ENCODE data around the gene EGFR. TPM values are rescaled to one million over a fixed set of nuclear protein-coding genes. Genes with fewer than 3 reads are reported as not detected.

The EGFR gene
- total RNA-seq, 1 experiment from 2014 or later: 28.9 TPM

- Histone ChIP-seq H3K4me3 (no peak overlapping the region), H3K27ac (peak overlapping the region; percentile 80; the same call in 1 of the 2 replicates), H3K36me3 (peaks cover 17% of the 10 kb centered on the region), H3K4me1 (replicated peaks) (peaks cover 40% of the 10 kb centered on the region), H3K9me3 (replicated peaks) (no peaks in the 10 kb centered on the region), H3K27me3 (replicated peaks) (no peaks in the 10 kb centered on the region)
- DNase-seq (ENCODE audit: low read depth in 1 of 2, low spot score in 2 of 2): peak; percentile 23 to 46
Measured at GRCh38 chr7:55191161-55191925, 172.5 kb downstream of the EGFR start.

GRCh38 chr7:55191926-55192692 is 173.3 kb downstream of the EGFR start:
- no peaks in the 10 kb centered on the region for H3K9me3 ChIP-seq (replicated peaks)
- H3K27ac ChIP-seq: peak overlapping the region; percentile 80
- H3K27me3 ChIP-seq (replicated peaks): no peaks in the 10 kb centered on the region
- no peak overlapping the region for H3K4me3 ChIP-seq
- peaks cover 34% of the 10 kb centered on the region for H3K4me1 ChIP-seq (replicated peaks)
- peak in 1 of 2 experiments; percentile 74 for DNase-seq (ENCODE audit: low read depth in 1 of 2, low spot score in 2 of 2)
- peaks cover 17% of the 10 kb centered on the region for H3K36me3 ChIP-seq

GRCh38 chr7:55192723-55193122 is 173.9 kb downstream of the EGFR start:
- H3K27me3 ChIP-seq (replicated peaks): no peaks in the 10 kb centered on the region
- peaks cover 34% of the 10 kb centered on the region for H3K4me1 ChIP-seq (replicated peaks)
- H3K36me3 ChIP-seq: peaks cover 17% of the 10 kb centered on the region
- H3K9me3 ChIP-seq (replicated peaks): no peaks in the 10 kb centered on the region
- peak overlapping the region; percentile 80 for H3K27ac ChIP-seq
- DNase-seq (ENCODE audit: low read depth in 1 of 2, low spot score in 2 of 2): peak; percentile 74 to 90
- no peak overlapping the region for H3K4me3 ChIP-seq

- Histone ChIP-seq H3K4me1 (replicated peaks) (peaks cover 34% of the 10 kb centered on the region), H3K9me3 (replicated peaks) (no peaks in the 10 kb centered on the region), H3K27me3 (replicated peaks) (no peaks in the 10 kb centered on the region), H3K4me3 (no peak overlapping the region), H3K36me3 (peaks cover 18% of the 10 kb centered on the region), H3K27ac (peak overlapping the region; percentile 80)
- DNase-seq (ENCODE audit: low read depth in 1 of 2, low spot score in 2 of 2): peak in 1 of 2 experiments; percentile 51
Measured at GRCh38 chr7:55193245-55193644, 174.4 kb downstream of the EGFR start.

GRCh38 chr7:55194522-55194921 is 175.7 kb downstream of the EGFR start:
- Histone ChIP-seq H3K9me3 (replicated peaks) (no peaks in the 10 kb centered on the region), H3K27ac (no peak overlapping the region), H3K4me1 (replicated peaks) (peaks cover 34% of the 10 kb centered on the region), H3K36me3 (peaks cover 31% of the 10 kb centered on the region), H3K27me3 (replicated peaks) (no peaks in the 10 kb centered on the region), H3K4me3 (no peak overlapping the region)
- DNase-seq (ENCODE audit: low read depth in 1 of 2, low spot score in 2 of 2): peak in 1 of 2 experiments; percentile 25

GRCh38 chr7:55198634-55199392 is 180.0 kb downstream of the EGFR start:
- Histone ChIP-seq H3K36me3 (peaks cover 57% of the 10 kb centered on the region), H3K9me3 (replicated peaks) (no peaks in the 10 kb centered on the region), H3K27ac (no peak overlapping the region), H3K4me1 (replicated peaks) (peaks cover 2% of the 10 kb centered on the region), H3K4me3 (no peak overlapping the region), H3K27me3 (replicated peaks) (no peaks in the 10 kb centered on the region)
- peak in 1 of 2 experiments; percentile 32 for DNase-seq (ENCODE audit: low read depth in 1 of 2, low spot score in 2 of 2)

GRCh38 chr7:55199418-55199817 is 180.6 kb downstream of the EGFR start:
- no peak for DNase-seq (ENCODE audit: low read depth in 1 of 2, low spot score in 2 of 2)
- Histone ChIP-seq H3K36me3 (peaks cover 61% of the 10 kb centered on the region), H3K9me3 (replicated peaks) (0 out of 2 replicates have a peak, but pooled peaks cover 3% of the 10 kb centered on the region), H3K4me1 (replicated peaks) (no peaks in the 10 kb centered on the region), H3K4me3 (no peak overlapping the region), H3K27me3 (replicated peaks) (no peaks in the 10 kb centered on the region), H3K27ac (no peak overlapping the region)

GRCh38 chr7:55200441-55200840 is 181.6 kb downstream of the EGFR start:
- H3K36me3 ChIP-seq: peaks cover 67% of the 10 kb centered on the region
- peak in 1 of 2 experiments; percentile 21 for DNase-seq (ENCODE audit: low read depth in 1 of 2, low spot score in 2 of 2)
- 0 out of 2 replicates have a peak, but pooled peaks cover 4% of the 10 kb centered on the region for H3K9me3 ChIP-seq (replicated peaks)
- no peaks in the 10 kb centered on the region for H3K27me3 ChIP-seq (replicated peaks)
- H3K4me3 ChIP-seq: no peak overlapping the region
- no peaks in the 10 kb centered on the region for H3K4me1 ChIP-seq (replicated peaks)
- H3K27ac ChIP-seq: no peak overlapping the region

GRCh38 chr7:55202150-55202913 is 183.5 kb downstream of the EGFR start:
- DNase-seq (ENCODE audit: low read depth in 1 of 2, low spot score in 2 of 2): peak in 1 of 2 experiments; percentile 36
- no peaks in the 10 kb centered on the region for H3K27me3 ChIP-seq (replicated peaks)
- peaks cover 85% of the 10 kb centered on the region for H3K36me3 ChIP-seq
- no peak overlapping the region for H3K4me3 ChIP-seq
- H3K27ac ChIP-seq: no peak overlapping the region
- 0 out of 2 replicates have a peak, but pooled peaks cover 4% of the 10 kb centered on the region for H3K9me3 ChIP-seq (replicated peaks)
- peaks cover 6% of the 10 kb centered on the region; the same call in 1 of the 2 replicates for H3K4me1 ChIP-seq (replicated peaks)

- Histone ChIP-seq H3K27ac (no peak overlapping the region), H3K36me3 (peaks cover 88% of the 10 kb centered on the region)
- no peak for DNase-seq (ENCODE audit: low read depth in 1 of 2, low spot score in 2 of 2)
Measured at GRCh38 chr7:55203300-55203699, 184.5 kb downstream of the EGFR start.

GRCh38 chr7:55205124-55205955 is 186.5 kb downstream of the EGFR start:
- H3K4me3 ChIP-seq: no peak overlapping the region
- peaks cover 4% of the 10 kb centered on the region; the same call in 1 of the 2 replicates for H3K9me3 ChIP-seq (replicated peaks)
- H3K36me3 ChIP-seq: peaks cover 70% of the 10 kb centered on the region
- no peak overlapping the region for H3K27ac ChIP-seq
- peaks cover 6% of the 10 kb centered on the region; the same call in 1 of the 2 replicates for H3K4me1 ChIP-seq (replicated peaks)
- DNase-seq (ENCODE audit: low read depth in 1 of 2, low spot score in 2 of 2): no peak
- no peaks in the 10 kb centered on the region for H3K27me3 ChIP-seq (replicated peaks)

More at GRCh38 chr7:55203300-55203699, 184.5 kb downstream of the EGFR start:
- no peak overlapping the region for H3K4me3 ChIP-seq
- no peaks in the 10 kb centered on the region for H3K27me3 ChIP-seq (replicated peaks)
- H3K4me1 ChIP-seq (replicated peaks): peaks cover 6% of the 10 kb centered on the region; the same call in 1 of the 2 replicates
- 0 out of 2 replicates have a peak, but pooled peaks cover 4% of the 10 kb centered on the region for H3K9me3 ChIP-seq (replicated peaks)
